Measurements from ENCODE around the gene IFT80.
"Not testable (repeated sequence)": the region's sequence is repeated elsewhere in the genome, so short reads cannot be mapped to it uniquely, and the experiment has no call there.

Gene IFT80

DNA sequence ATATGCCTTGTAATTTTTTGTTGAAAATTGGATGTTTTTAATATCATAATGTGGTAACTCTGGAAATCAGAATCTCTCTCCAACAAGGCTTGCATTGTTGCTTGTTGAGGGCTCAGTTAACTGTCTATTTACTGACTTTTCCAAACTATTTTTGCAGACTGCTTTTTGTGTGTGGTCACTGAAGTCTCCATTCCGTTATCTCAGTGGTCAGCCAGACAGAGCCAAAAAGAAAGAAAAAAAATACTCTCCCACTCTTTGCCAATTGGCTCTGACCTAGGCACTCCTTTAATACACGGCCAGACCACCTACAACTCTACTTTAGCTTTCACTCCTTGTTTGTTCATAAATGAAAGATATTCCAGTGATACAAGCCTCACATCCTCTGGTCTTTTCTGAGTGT, 52.5 kb downstream of the IFT80 start:
- no peak for DNase-seq

DNA sequence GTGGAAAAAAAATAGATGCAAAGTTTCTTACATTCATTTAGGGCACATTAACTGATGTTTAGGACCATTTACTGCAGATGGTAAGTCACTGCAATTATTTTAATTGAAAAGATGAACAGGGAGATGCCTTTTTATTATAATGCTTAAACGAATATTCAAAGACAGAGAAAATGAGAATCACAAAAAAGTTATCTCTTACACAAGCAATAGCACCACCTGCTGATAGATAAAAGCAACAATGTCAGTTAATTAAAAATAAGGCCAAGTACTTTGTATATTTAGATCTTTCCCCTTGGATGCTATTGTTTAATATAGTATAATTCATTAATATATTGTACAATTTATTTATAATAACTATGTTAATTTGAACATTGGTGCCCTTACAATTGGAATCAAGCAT, 55.9 kb downstream of the IFT80 start:
- no peak for DNase-seq

DNA sequence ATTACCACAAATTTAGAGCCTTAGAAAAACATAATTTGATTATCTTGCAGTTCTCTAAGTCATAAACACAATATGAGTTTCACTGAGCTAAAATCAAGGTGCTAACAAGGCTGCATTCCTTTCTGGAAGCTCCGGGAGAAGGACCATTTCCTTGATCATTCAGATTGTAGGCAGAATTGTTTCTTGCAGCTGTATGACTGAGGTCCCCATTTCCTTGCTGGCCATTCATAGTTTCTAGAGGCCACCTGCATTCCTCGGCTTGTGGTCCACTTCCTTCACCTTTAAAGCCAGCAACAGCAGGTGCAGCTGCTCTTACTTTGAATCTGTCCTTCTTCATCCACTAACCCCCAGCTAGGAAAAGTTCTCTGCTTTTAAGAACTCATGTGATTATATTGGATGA, 58.7 kb downstream of the IFT80 start:
- no peak for DNase-seq

DNA sequence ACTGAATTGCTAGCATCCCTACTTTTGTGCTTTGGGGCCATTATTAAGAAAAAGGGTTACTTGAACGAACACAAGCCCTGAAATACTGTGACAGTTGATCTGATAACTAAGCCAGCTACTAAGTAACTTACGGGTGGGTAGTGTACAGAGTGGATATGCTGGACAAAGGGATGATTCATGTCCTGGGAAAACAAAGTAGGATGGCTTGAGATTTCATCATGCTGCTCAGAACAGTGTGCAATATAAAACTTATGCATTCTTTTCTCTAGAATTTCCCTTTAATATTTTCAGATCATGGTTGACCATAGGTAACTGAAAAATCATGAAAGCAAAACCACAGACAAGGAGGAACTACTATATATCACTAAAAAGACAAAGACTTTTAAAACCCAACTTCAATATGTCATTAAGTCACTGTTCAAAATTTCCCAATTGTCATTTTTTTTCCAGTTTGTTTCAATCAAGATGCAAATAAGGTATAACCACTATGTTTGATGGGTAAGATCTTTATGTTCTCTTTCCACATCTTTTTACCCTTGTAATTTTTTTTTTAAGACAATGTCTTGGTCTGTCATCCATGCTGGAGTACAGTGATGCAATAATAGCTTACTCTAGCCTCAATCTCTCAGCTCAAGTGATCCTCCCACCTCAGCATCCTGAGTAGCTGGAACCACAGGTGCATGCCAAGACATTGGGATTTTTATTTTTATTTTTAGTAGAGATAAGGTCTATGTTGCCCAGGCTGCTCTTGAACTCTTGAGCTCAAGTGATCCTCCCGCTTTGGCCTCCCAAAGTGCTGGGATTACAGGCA, 67.7 kb downstream of the IFT80 start:
- DNase-seq: no peak

- no peak for DNase-seq
Observed at GRCh38 chr3:160330690-160331089, 68.3 kb downstream of the IFT80 start.

GRCh38 chr3:160330109-160330508, 68.9 kb downstream of the IFT80 start:
- DNase-seq: no peak

- not testable (repeated sequence) for DNase-seq
Observed at GRCh38 chr3:160326286-160326685, 72.7 kb downstream of the IFT80 start.

DNA sequence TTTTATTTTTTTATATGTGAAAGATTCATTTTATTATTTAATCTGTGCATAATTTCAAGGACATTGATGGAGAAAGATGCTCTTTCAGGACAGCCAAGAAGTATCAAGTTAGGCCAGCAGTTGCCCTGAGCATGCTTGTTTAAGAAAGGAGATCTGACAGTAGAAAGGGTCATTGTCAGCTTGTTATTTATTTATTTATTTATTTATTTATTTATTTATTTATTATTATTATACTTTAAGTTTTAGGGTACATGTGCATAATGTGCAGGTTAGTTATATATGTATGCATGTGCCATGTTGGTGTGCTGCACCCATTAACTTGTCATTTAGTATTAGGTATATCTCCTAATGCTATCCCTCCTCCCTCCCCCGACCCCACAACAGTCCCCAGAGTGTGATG, 77.2 kb downstream of the IFT80 start:
- not testable (repeated sequence) for DNase-seq

DNA sequence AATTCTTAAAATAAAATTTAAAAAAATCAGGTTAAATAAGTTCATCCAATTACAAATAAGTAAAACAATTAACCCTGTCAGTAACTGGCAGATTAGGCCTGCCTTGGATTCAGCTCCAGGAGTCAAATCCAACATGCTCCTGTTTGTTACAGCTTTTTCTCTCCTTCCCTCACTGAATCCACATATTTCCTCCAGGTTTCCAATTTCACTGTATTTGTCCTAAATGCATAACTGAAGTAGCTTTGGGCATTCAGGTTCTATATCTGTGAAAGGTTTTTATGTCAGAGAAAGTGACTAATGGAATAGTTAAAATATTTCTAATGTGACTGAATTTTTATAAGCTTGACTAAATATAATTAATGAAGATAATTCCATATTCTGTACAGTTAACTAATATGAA, 79.7 kb downstream of the IFT80 start:
- DNase-seq: no peak

GRCh38 chr3:160314995-160315394, 84.0 kb downstream of the IFT80 start:
- no peak for DNase-seq

GRCh38 chr3:160312014-160312624, 86.9 kb downstream of the IFT80 start:
- no peak for DNase-seq

DNA sequence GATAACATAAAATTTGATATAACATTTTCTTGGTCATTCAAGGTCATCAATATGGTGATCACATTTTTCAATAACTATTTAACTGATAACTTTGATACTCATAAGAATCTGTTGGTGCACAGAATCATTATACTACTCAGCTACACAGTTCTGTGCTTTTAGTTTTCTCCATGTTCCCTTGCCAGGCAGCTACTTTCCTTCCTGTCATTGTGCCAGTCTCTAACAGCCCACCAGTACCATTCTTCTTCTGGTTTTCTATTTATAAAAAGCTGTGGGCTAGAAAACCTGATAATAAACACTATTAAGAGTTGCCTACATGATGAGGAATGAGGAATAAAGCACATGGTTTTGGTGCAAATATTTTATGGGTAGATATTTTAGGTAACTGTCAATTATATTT, 96.2 kb downstream of the IFT80 start:
- no peak for DNase-seq

DNA sequence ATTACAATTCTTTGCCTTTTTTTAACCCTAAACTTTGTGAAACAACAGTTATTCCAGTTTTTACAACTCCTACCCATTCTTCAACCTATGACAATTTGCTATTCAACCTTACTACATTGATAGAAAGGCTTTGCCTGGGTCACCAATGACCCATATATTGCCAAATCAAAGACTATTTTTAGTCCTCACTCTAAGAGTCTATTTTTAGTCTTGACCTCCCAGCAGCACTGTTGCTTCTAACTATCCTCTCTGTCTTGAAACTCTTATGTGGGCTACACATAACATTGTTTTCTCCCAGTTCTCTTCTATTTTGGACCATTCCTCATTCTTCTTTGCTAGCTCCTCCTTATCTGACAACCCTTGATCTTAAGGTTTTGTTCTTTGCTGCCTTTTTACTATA, 102.4 kb downstream of the IFT80 start:
- no peak for DNase-seq

DNA sequence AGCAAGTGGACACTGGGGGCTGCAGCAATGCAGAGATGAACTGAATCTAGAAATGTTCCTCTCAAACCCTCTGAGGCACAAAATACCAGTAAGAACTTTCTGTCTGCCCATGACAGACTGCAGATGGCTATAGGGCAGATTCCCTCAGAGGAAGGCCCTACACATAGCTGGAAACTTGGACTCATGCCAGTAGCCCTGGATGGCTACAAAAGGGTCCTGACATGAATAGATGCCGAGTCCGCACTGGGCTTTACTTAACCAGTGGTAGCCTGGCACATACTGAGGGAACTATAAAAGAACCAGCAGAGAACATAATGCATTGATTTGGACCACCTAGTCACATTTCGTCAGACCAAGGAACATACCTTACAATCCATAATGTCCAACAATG, 107.1 kb downstream of the IFT80 start:
- DNase-seq: no peak

GRCh38 chr3:160291290-160291908, 107.6 kb downstream of the IFT80 start:
- no peak for DNase-seq

GRCh38 chr3:160287666-160288065, 111.4 kb downstream of the IFT80 start:
- DNase-seq: no peak

DNA sequence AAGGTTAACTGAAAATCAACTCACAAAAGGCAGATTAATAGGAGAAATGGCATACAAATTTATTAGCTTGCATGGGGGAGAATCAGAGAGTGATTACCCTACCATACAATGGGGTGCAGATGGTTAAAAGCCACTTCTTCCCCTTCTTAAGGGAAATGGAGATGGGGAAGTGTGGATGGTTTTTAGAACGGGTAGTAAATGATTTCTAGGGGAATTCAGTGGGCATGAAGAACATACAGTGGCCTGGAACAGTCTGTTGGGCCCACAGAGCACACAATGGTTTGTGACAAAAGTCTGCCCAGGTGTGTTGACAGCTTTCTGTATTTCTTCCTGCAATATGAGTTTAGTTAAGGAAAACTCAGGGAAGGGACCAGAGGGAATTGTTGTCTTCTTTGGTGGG, 112.8 kb downstream of the IFT80 start:
- DNase-seq: no peak

GRCh38 chr3:160280836-160281235, 118.2 kb downstream of the IFT80 start:
- no peak for DNase-seq

DNA sequence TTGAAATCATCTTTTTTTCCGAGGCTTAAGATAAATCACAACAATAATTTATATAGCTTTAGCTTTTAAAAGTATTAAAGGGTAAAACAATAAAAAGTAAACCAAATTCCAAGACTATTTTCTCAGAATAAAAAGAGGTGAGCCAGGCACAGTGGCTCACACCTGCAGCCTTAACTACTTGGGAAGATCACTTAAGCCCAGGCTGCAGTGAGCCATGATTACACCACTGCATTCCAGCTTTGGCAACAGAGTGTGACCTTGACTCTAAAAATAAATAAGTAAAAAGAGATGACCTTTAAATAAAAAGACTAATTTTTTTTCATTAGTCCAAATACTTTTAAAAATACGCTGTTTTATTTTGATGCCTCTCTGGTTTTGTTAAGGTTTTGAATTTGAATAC, 119.4 kb downstream of the IFT80 start:
- DNase-seq: no peak

- no peak for DNase-seq
Observed at GRCh38 chr3:160278210-160278609, 120.8 kb downstream of the IFT80 start.

GRCh38 chr3:160265088-160265487, 133.9 kb downstream of the IFT80 start:
- DNase-seq: no peak

DNA sequence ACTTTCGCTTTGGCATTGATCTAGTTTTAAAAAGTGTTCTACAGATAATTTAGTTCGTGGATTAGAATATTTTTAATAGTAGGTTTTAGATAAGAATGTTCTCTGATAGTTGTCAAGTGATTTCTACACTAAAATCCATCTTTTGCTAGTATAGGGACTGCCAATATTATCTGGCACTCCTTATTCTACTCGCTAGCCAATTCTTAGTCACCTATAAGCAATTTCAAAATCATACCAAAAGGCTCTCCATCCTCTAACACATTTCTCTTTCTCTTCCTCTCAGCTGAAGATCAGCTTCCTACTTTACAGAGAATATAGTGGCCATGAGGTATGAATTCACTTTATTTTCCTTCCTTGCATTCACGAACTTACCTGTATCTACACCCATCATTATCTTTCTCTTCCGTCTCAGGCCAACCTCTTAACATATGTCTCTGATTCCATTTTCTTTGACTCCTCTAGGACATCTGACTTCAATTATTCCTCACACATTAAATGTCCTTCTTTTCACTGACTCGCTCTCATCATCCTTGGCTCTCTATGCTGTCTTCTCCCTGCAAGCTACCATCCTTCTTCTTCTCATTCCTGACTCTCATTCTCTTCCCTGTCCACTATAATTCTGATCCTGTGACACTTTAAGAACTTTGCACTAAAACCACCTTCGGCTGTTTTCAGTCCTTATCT, 138.3 kb downstream of the IFT80 start:
- no peak for DNase-seq

GRCh38 chr3:160259589-160259988, 139.4 kb downstream of the IFT80 start:
- DNase-seq: no peak

GRCh38 chr3:160257606-160258005, 141.4 kb downstream of the IFT80 start:
- no peak for DNase-seq
